ENCODE data around the gene ZNF346.

Gene ZNF346

DNA sequence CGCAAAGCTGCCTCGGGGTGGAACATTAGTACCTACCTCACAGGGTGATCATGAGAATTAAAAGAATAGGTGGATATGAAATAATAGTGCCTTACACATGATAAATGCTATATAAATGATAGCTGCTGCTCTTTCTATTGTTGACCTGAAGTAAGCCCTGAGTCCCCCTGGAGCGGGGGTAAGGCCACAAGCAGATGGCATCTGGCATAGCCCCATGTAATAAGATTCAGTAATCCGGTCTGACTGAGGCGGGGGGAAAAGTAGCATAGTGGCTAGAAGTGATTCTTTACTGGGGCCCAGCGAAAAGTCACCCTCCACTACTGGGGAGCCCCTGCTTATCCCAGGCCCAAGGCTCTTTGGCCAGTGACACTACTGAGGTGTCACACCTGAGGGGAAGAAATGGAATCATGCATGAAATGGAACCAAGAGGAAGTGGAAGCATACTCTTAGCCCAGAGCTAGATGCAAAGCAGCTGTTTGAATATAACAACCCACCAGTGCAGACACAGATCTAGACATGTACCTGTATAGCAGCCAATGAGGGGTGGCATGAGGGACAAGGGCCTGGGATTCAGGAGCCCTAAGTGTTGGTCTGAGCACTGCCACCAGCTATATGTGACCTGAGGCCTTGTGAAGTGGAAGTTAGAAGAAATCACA is 48.2 kb downstream of the ZNF346 start:
- DNase-seq = no peak

DNA sequence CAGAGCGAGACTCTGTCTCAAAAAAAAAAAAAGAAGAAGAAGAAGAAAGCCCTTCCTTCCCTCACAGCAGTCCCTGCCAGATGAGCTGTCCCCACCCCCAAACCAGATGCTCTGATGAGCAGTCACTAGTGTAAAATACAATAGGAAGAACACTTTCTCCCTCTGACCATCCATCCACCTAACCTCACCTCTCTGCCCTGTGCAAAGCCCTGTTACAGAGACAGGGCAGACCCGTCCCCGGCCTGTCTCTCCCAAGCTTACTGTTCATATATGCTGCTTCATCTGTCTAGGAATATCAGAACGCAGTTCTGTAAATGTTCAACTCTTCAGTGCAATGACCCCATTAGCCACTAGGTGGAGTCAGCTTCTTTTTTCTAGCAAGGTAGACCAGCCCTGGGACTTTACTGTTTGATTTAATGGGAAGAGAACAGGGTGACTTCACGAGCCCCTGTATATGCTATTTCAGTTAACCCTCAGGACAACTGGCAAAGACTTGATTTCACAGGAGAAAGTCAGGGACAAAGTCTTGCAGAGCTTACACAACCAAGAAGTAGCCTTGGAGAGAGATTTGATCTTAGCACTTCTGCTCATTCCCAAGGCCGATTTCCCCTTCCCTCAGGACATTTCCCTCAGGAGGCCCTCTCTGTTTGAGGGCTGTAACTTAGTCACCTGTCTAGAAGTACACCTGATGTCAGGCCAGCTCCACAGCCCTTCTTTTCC is 49.3 kb downstream of the ZNF346 start:
- DNase-seq = peak in 4 of 5 experiments; percentile 21 to 65 (median 31)

DNA sequence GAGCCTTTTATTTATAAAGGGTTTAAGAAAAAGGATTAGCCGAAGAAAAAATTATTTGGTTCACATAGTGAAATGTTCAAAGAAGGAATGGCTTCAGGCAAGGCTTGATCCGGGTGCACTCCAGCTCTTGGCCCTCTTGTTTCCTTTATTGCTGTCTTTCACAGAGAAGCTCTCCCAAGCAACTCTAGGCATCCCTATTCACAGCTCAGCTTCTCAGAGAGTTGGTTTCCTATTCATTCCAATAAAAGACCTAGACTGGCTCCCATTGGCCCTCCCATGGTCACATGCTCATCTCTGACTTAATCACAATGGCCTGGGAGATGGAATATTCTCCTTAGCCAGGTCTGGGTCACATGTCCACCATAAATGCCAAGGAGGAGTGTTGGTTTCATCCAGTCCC is 54.8 kb downstream of the ZNF346 start:
- DNase-seq = no peak

DNA sequence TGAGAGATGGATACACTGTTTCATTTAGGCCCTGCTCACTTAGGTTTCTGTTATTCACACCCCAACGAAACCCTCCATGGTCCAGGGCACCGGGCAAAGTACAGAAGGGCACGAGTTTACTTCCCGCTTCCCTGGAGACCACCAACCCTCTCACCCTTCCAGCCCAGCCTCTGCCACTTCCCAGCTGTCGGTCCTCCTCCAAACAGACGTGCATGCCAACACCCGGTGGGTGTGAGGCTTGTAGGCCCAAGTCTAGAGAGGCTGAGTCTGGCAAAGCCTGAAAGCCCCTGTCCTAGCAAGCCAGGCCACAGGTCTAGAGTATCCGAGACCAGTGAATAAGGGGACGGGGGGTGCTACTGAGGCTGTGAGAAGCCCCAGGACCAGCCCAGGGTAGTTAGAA is 57.1 kb downstream of the ZNF346 start:
- no peak for DNase-seq

DNA sequence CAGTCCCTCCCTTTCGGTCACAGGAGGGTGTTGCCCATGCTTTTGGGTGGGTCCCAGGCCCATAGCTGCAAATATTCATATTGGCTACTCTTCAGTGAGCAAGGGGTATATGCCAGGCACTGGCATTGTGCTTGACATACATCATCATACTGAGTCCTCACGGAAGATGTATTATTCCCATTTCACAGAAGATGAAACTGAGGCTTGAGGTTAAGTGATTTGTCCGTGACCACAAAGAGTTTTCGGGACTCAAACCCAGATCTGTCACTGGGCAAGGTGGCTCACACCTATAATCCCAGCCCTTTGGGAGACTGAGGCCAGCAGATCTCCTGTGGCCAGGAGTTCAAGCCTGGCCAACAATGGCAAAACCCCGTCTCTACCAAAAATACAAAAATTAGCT is 57.8 kb downstream of the ZNF346 start:
- DNase-seq = no peak

DNA sequence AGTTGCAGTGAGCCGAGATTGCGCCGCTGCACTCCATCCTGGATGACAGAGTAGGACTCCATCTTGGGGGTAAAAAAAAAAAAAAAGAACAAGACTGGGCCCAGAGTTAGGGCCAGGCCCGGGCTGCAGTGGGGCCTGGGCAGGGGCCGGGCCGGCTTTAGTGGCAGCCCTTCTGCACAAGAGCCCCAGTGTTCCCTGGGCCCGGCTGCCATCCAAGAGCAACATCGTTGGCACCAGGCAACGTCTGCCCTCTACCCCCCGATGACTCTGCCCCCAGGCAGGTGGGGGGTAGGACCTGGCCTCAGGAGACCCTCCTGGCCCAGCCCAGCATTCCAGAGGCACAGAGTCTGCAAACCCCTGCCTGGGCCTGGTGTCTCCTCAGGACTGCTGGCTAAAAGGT is 59.4 kb downstream of the ZNF346 start:
- DNase-seq = no peak

DNA sequence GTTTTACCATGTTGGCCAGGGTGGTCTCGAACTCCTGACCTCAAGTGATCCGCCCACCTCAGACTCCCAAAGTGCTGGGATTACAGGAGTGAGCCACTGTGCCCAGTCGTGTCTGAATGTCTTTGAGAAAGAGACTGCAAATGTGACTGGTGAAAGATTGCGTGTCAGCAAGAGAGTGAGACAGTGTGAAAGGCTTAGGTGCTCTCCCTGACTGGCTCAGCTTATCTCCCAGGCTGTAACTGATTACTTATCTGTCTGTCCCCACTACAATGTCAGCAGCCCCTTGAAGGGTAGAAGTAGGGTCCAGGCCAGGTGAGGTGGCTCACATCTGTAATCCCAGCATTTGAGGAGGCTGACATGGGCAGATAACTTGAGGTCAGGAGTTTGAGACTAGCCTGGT is 60.9 kb downstream of the ZNF346 start:
- no peak for DNase-seq

DNA sequence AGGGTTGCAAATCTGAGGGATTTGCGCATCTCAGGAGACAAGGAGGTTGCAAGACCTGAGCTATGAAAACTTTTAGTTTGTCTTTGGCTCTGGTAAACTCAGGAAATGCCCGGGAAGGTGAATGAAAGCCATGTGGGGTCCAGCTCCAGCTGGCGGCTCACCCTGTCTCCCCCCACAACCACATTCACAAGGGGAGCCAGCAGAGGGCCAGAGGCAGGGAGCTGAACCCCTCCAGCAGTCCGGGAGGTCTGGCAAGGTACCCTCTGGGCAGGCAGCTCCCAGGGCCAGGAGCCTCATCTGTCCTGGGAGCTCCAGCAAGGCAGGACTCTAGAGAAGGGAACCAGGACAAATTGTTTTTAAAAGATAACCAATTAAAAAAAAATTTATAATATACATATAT is 61.7 kb downstream of the ZNF346 start:
- DNase-seq = no peak

DNA sequence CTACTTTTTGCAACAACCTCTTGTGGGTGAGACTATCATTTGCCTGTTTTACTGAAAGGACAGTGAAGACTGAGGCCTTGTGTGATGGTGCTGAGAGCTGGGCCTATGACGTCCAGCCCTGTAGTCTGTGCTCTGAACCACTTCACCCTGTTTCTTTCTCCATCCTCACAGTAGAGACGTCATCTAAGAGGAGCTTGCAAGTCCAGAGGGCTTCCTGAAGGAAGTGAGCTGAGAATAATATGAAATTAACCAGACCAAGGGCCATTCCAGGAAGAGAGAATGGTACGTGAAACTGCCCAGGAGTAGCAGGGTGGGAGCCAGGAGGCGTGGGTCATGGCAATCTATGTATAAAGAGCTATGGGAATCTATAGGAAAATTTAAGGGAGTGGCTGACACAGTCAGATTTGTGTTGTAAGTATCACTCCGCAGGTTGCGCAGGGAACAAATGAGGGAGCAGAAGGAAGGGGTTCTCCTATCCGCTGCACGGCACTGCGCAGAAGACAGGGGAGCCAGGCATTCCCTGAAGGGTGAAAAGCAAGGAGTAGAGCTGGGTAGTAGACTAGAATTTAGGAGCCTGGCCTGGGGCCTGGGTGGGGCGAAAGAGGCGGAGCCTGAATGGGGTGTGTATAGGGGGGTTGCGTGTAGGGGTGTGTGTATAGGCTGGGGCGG is 63.6 kb downstream of the ZNF346 start:
- DNase-seq = no peak

DNA sequence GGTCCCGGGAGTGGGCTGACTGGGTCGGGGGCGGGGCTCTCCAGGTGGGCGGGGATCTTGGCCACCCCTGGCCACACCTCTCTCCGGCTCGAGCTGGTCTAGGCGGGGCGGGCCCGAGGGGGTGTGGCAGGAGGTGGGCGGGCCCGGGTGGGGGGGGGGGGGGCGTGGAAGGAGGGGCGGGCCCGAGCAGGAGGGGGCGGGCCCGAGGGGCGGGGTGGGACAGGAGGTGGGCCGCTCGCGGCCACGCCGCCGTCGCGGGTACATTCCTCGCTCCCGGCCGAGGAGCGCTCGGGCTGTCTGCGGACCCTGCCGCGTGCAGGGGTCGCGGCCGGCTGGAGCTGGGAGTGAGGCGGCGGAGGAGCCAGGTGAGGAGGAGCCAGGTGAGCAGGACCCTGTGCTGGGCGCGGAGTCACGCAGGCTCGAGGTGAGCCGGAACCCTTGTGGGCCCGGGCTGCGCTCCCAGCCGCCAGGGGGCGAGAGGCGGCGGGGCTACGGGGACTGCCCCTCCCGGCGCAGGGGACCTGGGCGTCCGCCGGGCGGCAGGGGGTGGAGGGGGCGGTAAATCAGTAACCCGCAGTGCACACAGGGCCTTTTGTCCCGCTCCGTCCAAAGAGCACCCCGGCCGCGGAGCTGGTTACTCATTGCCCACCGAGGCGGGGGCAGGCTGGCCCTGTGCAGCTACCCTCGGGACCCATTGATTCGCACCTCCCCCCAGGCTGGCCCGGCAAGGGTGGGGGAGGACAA is 64.3 kb downstream of the ZNF346 start, which contains the start of gene FGFR4:
TSS of gene FGFR4 (plus strand) at position 262 of the 744 bp plus-strand sequence. CDS start 2,688 bp downstream, outside the sequence.
- DNase-seq = peak; percentile 32 to 67 (median 64)

DNA sequence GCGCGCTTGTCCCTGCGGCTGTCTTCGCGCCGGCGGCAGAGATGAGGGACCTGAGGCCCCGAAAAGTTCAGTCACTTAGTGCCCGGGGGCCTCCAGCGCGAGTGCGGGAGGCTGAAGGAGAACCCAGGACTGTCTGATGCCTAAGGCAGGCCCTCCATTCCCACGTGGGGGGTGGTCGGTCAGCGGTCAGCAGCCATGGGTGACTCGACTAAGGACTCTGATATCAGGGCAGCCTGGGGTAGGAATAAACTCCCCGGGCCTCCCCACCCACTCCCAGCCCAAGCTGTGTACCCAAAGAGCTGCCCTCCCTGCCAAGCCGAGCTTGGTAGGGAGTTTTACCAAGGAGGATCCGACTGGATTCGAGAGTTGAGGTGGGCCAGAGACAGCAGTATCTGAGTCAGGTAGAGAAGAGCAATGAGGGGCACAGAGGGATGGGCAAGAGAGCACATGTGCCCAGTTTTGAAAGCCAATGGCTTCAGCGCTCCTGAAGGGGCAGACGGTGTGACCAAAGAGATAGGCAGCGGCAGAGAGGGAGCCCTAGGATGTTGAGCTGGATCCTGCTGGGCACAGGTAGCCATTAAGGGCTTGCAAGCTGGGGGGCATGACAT is 65.0 kb downstream of the ZNF346 start:
- no peak for DNase-seq

DNA sequence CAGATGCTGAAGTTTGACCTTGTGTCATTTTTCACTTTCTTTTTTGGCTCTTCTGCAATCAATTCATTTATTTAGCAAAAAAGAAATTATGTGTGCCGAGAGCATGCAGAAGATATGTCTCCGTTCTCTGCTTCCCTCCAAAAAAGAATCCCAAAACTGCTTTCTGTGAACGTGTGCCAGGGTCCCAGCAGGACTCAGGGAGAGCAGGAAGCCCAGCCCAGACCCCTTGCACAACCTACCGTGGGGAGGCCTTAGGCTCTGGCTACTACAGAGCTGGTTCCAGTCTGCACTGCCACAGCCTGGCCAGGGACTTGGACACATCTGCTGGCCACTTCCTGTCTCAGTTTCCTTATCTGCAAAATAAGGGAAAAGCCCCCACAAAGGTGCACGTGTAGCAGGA is 66.6 kb downstream of the ZNF346 start:
- no peak for DNase-seq

DNA sequence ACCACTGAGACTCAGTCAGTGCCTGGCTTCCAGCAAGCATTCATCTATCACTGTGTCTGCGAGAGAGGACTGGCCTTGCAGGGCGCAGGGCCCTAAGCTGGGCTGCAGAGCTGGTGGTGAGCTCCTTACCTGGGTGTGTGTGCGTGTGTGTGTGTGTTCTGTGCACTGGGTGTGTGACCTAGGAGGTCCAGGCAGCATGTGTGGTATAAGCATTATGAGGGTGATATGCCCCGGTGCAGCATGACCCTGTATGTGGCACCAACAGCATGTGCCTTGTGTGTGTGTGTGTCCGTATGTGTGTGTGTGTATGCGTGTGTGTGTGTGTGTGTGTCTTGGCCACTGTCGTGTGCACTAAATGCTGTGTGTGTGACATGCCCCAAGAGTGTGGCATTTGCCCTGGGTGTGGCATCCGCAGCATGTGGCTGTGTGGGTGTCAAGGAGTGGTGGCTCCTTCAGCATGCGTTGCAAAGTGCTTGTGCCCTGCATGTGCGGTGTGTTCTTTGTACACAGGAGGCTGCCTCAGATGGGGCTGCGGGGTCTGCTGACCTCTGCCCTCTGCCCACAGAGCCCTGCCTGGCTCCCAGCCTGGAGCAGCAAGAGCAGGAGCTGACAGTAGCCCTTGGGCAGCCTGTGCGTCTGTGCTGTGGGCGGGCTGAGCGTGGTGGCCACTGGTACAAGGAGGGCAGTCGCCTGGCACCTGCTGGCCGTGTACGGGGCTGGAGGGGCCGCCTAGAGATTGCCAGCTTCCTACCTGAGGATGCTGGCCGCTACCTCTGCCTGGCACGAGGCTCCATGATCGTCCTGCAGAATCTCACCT is 67.5 kb downstream of the ZNF346 start:
- peak in 1 of 5 experiments; percentile 21 for DNase-seq

DNA sequence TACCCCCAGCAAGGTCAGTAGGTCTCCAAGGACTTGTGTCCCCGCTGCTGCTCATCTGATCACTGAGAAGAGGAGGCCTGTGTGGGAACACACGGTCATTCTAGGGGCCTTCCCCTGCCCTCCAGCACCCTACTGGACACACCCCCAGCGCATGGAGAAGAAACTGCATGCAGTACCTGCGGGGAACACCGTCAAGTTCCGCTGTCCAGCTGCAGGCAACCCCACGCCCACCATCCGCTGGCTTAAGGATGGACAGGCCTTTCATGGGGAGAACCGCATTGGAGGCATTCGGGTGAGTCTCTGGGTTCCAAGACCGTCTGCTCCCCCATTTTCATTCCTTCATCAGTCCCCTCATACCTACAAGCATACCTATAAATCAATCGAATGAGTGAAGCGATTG is 68.3 kb downstream of the ZNF346 start:
- no peak for DNase-seq

DNA sequence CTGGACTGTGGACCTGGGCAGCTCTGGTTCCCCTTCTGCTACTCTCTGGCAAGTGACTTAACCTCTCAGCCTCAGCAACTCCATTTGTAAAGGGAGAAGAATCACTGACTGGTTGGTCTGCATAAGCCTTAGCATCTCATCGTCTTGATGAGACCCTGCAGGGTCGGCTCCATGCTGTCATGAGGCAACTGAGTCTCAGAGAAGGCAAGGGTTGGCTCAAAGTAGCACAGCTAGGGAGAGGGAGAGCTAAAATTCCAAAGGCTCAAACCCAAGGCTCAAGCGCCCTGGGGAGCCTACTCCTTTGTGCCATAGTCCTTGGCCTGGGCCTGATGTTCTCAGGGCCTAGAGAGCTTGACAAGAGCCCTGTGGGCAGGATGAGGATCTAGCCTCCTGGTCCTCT is 68.7 kb downstream of the ZNF346 start:
- DNase-seq = no peak

DNA sequence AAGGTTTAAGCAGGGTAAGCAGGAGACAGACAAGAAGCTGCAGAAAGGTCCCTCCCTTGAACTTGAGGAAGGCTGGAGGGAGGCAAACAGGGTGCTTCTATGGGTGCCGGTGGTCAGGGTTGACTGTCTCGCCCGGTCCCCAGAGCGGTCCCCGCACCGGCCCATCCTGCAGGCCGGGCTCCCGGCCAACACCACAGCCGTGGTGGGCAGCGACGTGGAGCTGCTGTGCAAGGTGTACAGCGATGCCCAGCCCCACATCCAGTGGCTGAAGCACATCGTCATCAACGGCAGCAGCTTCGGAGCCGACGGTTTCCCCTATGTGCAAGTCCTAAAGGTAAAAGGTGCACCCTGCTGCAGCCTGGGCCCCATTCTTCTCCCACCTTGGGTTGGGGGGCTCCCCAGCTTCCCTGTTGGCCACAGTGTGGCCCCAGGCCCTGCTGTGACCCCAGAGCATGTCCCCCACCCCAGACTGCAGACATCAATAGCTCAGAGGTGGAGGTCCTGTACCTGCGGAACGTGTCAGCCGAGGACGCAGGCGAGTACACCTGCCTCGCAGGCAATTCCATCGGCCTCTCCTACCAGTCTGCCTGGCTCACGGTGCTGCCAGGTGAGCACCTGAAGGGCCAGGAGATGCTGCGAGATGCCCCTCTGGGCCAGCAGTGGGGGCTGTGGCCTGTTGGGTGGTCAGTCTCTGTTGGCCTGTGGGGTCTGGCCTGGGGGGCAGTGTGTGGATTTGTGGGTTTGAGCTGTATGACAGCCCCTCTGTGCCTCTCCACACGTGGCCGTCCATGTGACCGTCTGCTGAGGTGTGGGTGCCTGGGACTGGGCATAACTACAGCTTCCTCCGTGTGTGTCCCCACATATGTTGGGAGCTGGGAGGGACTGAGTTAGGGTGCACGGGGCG is 69.9 kb downstream of the ZNF346 start:
- no peak for DNase-seq

DNA sequence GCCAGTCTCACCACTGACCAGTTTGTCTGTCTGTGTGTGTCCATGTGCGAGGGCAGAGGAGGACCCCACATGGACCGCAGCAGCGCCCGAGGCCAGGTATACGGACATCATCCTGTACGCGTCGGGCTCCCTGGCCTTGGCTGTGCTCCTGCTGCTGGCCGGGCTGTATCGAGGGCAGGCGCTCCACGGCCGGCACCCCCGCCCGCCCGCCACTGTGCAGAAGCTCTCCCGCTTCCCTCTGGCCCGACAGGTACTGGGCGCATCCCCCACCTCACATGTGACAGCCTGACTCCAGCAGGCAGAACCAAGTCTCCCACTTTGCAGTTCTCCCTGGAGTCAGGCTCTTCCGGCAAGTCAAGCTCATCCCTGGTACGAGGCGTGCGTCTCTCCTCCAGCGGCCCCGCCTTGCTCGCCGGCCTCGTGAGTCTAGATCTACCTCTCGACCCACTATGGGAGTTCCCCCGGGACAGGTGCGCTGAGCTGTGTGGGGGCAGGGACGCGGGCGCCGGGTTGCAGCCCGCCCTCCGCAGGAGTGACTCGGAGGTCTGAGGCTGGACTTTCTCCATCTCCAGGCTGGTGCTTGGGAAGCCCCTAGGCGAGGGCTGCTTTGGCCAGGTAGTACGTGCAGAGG is 70.7 kb downstream of the ZNF346 start:
- DNase-seq = no peak

DNA sequence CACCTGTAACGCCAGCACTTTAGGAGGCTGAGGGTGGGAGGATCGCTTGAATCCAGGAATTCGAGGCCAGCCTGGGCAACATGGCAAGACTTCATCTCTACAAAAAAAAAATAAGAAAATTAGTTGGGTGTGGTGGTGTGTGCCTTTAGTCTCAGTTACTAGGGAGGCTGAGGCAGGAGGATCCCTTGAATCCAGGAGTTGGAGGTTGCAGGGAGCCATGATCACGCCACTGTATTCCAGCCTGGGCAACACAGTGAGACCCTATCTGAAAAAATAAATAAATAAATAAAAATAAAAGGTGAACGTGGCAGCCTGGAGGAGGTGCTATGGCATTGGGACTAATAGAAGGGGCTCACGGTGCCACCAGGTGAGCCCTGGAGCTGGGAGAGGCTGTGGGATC is 71.3 kb downstream of the ZNF346 start:
- no peak for DNase-seq

DNA sequence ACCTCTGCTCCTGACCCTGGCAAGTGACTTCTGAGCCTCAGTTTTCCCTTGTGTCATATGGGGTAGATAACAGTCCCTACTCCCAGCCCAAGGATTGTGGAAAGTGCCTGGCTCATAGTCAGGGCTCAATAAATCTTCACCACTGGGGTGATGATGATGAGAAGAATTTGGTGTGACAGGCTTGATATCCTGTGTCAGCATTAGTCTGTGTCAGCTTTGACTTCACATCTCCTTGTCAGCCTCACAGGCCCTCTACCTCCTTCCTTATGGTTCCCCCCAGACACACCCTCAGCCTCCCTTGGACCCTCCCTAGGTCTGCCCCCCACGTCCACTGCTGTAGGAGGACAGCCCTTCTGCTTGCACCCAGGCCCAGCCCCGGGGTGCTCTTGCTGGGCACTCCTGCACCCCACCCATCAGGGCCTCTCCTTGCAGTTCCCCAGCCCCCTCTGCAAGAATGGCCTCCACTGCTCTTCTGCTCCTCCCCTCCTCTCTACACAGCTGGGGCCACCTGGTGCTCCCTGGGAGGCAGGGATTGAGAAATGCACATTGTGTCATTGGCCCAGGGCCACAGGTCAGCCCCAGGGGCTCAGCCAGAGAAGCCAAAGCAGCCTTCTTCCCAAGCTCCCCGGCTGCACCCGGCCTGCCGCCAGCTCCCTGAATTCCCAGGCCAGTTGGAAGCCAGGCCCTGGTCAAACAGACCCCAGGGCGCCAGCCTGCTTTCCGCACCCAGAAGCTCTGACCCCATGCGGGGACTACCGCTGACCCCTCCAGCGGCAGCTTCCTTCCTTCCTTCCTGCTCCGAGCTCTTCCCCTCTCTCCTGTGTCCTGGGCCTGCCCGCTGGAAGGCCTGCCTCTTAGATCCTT is 72.0 kb downstream of the ZNF346 start:
- DNase-seq = no peak
